CD4-positive, alpha-beta T cell (primary cell): ENCODE results near the gene POLK. TPM values are rescaled to one million over a fixed set of nuclear protein-coding genes. Genes with fewer than 3 reads are reported as not detected.
"Not testable (repeated sequence)": the region's sequence is repeated elsewhere in the genome, so short reads cannot be mapped to it uniquely, and the experiment has no call there.

ENCODE experiments used
- ATAC-seq: fragments of 200-7000 bp; cut with Tn5 transposase; one replicate; pipeline ENCODE4 v1.10.0; 2022; ENCODE audit warnings: mild to moderate bottlenecking; ENCODE audit not compliant: poor library complexity
- CTCF ChIA-PET: fragments of 350-600 bp; sonication (Branson Sonifier 250); formaldehyde crosslinking; loops from one replicate; lab custom pipeline; 2021; ENCODE audit warnings: antibody characterized with exemption, inconsistent platforms; lab: Charles Lee
- POLR2A ChIA-PET: fragments of 350-600 bp; sonication (Branson Sonifier 250); formaldehyde crosslinking; loops from one replicate; lab custom pipeline; 2021; ENCODE audit warnings: antibody characterized with exemption, inconsistent platforms; lab: Charles Lee
- DNase-seq, 14 experiments: peaks; one replicate each; pipeline ENCODE4 v3.0.0-alpha.2; 2013 to 2020; ENCODE audit warnings: mixed read lengths in 2 of 14
- H3K27ac ChIP-seq, 2 donors: one replicate each; pipeline versions ENCODE4 v1.5.1 to v1.7.0; 2013; ENCODE audit warnings: low read length in 2 of 2, low read depth in 1 of 2, mild to moderate bottlenecking in 1 of 2
- H3K27me3 ChIP-seq, 2 experiments: 1 replicate in 1 of 2; 2 replicates in 1 of 2; pipeline versions ENCODE4 v1.6.1 to v1.7.0; 2013; ENCODE audit warnings: low read length in 2 of 2, control low read depth in 1 of 2, mild to moderate bottlenecking in 1 of 2, moderate library complexity in 1 of 2; ENCODE audit not compliant: insufficient read depth in 2 of 2, control insufficient read depth in 1 of 2
- H3K36me3 ChIP-seq: one replicate; pipeline ENCODE4 v1.6.1; 2013; ENCODE audit warnings: low read length, control low read depth; ENCODE audit not compliant: insufficient read depth
- H3K4me1 ChIP-seq: one replicate; pipeline ENCODE4 v1.6.1; 2013; ENCODE audit warnings: low read length, control low read depth; ENCODE audit not compliant: insufficient read depth
- H3K4me3 ChIP-seq: one replicate; pipeline ENCODE4 v1.5.1; 2013; ENCODE audit warnings: mild to moderate bottlenecking, low read length, moderate library complexity
- H3K9me3 ChIP-seq, 2 experiments: 1 replicate in 1 of 2; 2 replicates in 1 of 2; pipeline versions ENCODE4 v1.6.1 to v1.7.0; 2013; ENCODE audit warnings: low read length in 2 of 2, mild to moderate bottlenecking in 2 of 2, control low read depth in 1 of 2, moderate library complexity in 1 of 2; ENCODE audit not compliant: control insufficient read depth in 1 of 2, insufficient read depth in 1 of 2
- H3K27ac Mint-ChIP-seq: one replicate; pipeline ENCODE4 v1.8.0; 2020; ENCODE audit warnings: mixed read lengths
- H3K27me3 Mint-ChIP-seq: one replicate; pipeline ENCODE4 v1.8.0; 2021; ENCODE audit warnings: mixed read lengths
- H3K36me3 Mint-ChIP-seq: one replicate; pipeline ENCODE4 v1.8.0; 2021; ENCODE audit warnings: low read depth, mixed read lengths
- H3K4me1 Mint-ChIP-seq: one replicate; pipeline ENCODE4 v1.8.0; 2021; ENCODE audit warnings: low read depth, mixed read lengths
- H3K4me3 Mint-ChIP-seq: one replicate; pipeline ENCODE4 v1.8.0; 2020; ENCODE audit warnings: mild to moderate bottlenecking, mixed read lengths
- H3K9me3 Mint-ChIP-seq: one replicate; pipeline ENCODE4 v1.8.0; 2020; ENCODE audit warnings: mixed read lengths
- CTCF ChIP-seq: fragments of 200-600 bp; IDR thresholded peaks from one replicate; pipeline ENCODE4 v1.8.0; 2022; ENCODE audit warnings: antibody characterized with exemption, mild to moderate bottlenecking
- intact Hi-C, 2 experiments: fragments of 100-400 bp; cut with DNase I in 1 of 2; cut with micrococcal nuclease in 1 of 2; formaldehyde crosslinking; loops; one replicate each; pipeline versions ENCODE4 v1.15.1 to v1.9.0; 2023 to 2025; cut with DNase I, micrococcal nuclease
- total RNA-seq, 174 experiments: library from RNA in 2 of 174; stranded (reverse) in 2 of 174; gene quantifications; one replicate each; pipeline ENCODE4 v1.2.3 and lab custom pipeline; 2021 to 2026

Gene POLK
- total RNA-seq, 2 experiments from 2014 or later: 10.0 to 10.3 TPM

- no peak overlapping the region for H3K4me3 Mint-ChIP-seq
Measured at GRCh38 chr5:75526070-75526469, 14.4 kb downstream of the POLK start.

GRCh38 chr5:75529185-75529584, 17.5 kb downstream of the POLK start:
- Histone ChIP-seq H3K27me3 (no peaks in the 10 kb centered on the region), H3K4me3 (no peak overlapping the region), H3K27ac (no peak overlapping the region), H3K36me3 (no peaks in the 10 kb centered on the region), H3K9me3 (peaks cover 0 to 2% of the 10 kb centered on the region in 2 experiments), H3K4me1 (no peaks in the 10 kb centered on the region)
- no peak for DNase-seq
- H3K27ac Mint-ChIP-seq: peak overlapping the region; percentile 21
- no peak overlapping the region for H3K4me3 Mint-ChIP-seq
- no peaks in the 10 kb centered on the region for H3K27me3 Mint-ChIP-seq
- intact Hi-C loops: no loop called here
- POLR2A ChIA-PET: no interaction called here
- TF ChIP-seq CTCF: no peak
- peaks cover 35% of the 10 kb centered on the region for H3K4me1 Mint-ChIP-seq
- no peak for ATAC-seq
- CTCF ChIA-PET: no interaction called here
- H3K9me3 Mint-ChIP-seq: peaks cover 5% of the 10 kb centered on the region
- H3K36me3 Mint-ChIP-seq: peaks cover 31% of the 10 kb centered on the region

More at GRCh38 chr5:75526070-75526469, 14.4 kb downstream of the POLK start:
- Histone ChIP-seq H3K27ac (no peak overlapping the region), H3K9me3 (peaks cover 0 to 6% of the 10 kb centered on the region in 2 experiments), H3K4me3 (no peak overlapping the region), H3K36me3 (no peaks in the 10 kb centered on the region), H3K27me3 (no peaks in the 10 kb centered on the region), H3K4me1 (no peaks in the 10 kb centered on the region)
- peaks cover 17% of the 10 kb centered on the region for H3K36me3 Mint-ChIP-seq
- DNase-seq (no peak), ATAC-seq (no peak)
- intact Hi-C loops: no loop called here
- H3K27me3 Mint-ChIP-seq: no peaks in the 10 kb centered on the region
- no peak for TF ChIP-seq CTCF
- peaks cover 43% of the 10 kb centered on the region for H3K4me1 Mint-ChIP-seq
- POLR2A ChIA-PET: interaction anchor here (1.2 kb wide), 1 partner anchor 14 kb away, joined by 3 read pairs; the partner anchor contains the start of genes CERT1 and POLK
- CTCF ChIA-PET: interaction anchor here (0.7 kb wide), 1 partner anchor 26 kb away, joined by 3 read pairs; no protein-coding TSS in a partner anchor
- peak overlapping the region; percentile 7 for H3K27ac Mint-ChIP-seq
- H3K9me3 Mint-ChIP-seq: peaks cover 4% of the 10 kb centered on the region

GRCh38 chr5:75532190-75532589, 20.5 kb downstream of the POLK start:
- H3K36me3 Mint-ChIP-seq: peaks cover 53% of the 10 kb centered on the region
- peaks cover 9% of the 10 kb centered on the region for H3K36me3 ChIP-seq
- intact Hi-C loops: no loop called here
- no peaks in the 10 kb centered on the region for H3K27me3 ChIP-seq
- TF ChIP-seq CTCF: no peak
- no peak for ATAC-seq
- H3K4me3 ChIP-seq: no peak overlapping the region
- DNase-seq: no peak
- H3K9me3 ChIP-seq: peaks cover 0 to 2% of the 10 kb centered on the region in 2 experiments
- H3K27ac ChIP-seq: no peak overlapping the region
- peaks cover 34% of the 10 kb centered on the region for H3K4me1 Mint-ChIP-seq
- H3K27me3 Mint-ChIP-seq: no peaks in the 10 kb centered on the region
- peaks cover 11% of the 10 kb centered on the region for H3K9me3 Mint-ChIP-seq
- H3K27ac Mint-ChIP-seq: no peak overlapping the region
- ChIA-PET CTCF (no interaction called here), POLR2A (no interaction called here)
- H3K4me3 Mint-ChIP-seq: no peak overlapping the region
- peaks cover 10% of the 10 kb centered on the region for H3K4me1 ChIP-seq

DNA sequence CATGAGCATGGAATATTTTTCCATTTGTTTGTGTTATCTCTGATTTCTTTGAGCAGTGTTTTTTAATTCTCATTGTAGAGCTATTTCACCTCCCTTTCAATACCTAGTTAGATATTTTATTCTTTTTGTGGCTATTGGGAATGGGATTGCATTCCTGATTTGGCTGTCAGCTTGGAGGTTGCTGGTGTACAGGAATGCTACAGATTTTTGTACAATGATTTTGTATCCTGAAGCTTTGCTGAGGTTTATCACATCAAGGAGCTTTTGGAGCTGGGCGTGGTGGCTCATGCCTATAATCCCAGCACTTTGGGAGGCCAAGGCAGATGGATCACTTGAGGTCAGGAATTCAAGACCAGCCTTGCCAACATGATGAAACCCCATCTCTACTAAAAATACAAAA, 22.0 kb downstream of the POLK start:
- H3K27ac Mint-ChIP-seq, H3K9me3 ChIP-seq, DNase-seq, POLR2A ChIA-PET, ATAC-seq, H3K36me3 ChIP-seq, H3K27ac ChIP-seq, H3K4me3 Mint-ChIP-seq, H3K4me1 ChIP-seq, H3K27me3 ChIP-seq, intact Hi-C loops, H3K27me3 Mint-ChIP-seq, H3K4me3 ChIP-seq, CTCF ChIA-PET: not testable (repeated sequence)
- peaks cover 34% of the 10 kb centered on the region for H3K4me1 Mint-ChIP-seq
- peaks cover 11% of the 10 kb centered on the region for H3K9me3 Mint-ChIP-seq
- peaks cover 53% of the 10 kb centered on the region for H3K36me3 Mint-ChIP-seq
